Uterus (tissue), 2 donors: Measurements from ENCODE around the gene SUPT5H.

Experiments
- CTCF ChIP-seq, 4 experiments: fragments of 200-600 bp in 2 of 4; fragments of 450-650 bp in 2 of 4; sonication (generic) in 2 of 4; IDR thresholded peaks; one replicate each; pipeline ENCODE4 v1.5.1; 2016 to 2019; ENCODE audit warnings: antibody characterized with exemption in 4 of 4, mild to moderate bottlenecking in 2 of 4, moderate library complexity in 1 of 4
- POLR2A ChIP-seq, 2 donors: fragments of 450-650 bp; IDR thresholded peaks; one replicate each; pipeline ENCODE4 v1.6.1; 2016; ENCODE audit warnings: antibody characterized with exemption in 2 of 2, mild to moderate bottlenecking in 1 of 2, moderate library complexity in 1 of 2

- TF ChIP-seq CTCF (IDR thresholded peaks at IDR 0.05) (no peak), POLR2A (IDR thresholded peaks at IDR 0.05) (no peak)
These were observed 69.6 kb downstream of the SUPT5H start, which contains the start of gene SELENOV for GRCh38 chr19:39514840-39515550.
